NCI-H345 treated with DMSO at 0.1 percent for 48 hours (cell line): ENCODE data around the gene GLP1R.

ENCODE experiments used
- DNase-seq: peaks from one replicate; lab custom pipeline; 2025; ENCODE audit not compliant: unreplicated experiment; lab: John Stamatoyannopoulos, UW

The GLP1R gene

GRCh38 chr6:39048481-39049399 lies at the start of gene GLP1R:
Gene GLP1R, plus strand, starts transcription at chr6:39048781. Its CDS starts 60 bp downstream, at chr6:39048841.
- no peak for DNase-seq

- DNase-seq = no peak
These were observed 45.5 kb upstream of the GLP1R start for GRCh38 chr6:39003072-39003471.

- DNase-seq = no peak
These were observed 45.1 kb upstream of the GLP1R start for GRCh38 chr6:39003492-39003891.

GRCh38 chr6:39004801-39005200 lies 43.8 kb upstream of the GLP1R start:
- DNase-seq = no peak

GRCh38 chr6:39005774-39006173 lies 42.8 kb upstream of the GLP1R start:
- no peak for DNase-seq

GRCh38 chr6:39007575-39007974 lies 41.0 kb upstream of the GLP1R start:
- no peak for DNase-seq

GRCh38 chr6:39008737-39009136 lies 39.8 kb upstream of the GLP1R start:
- no peak for DNase-seq

GRCh38 chr6:39009476-39009875 lies 39.1 kb upstream of the GLP1R start:
- no peak for DNase-seq

GRCh38 chr6:39016839-39017546 lies 31.6 kb upstream of the GLP1R start:
- no peak for DNase-seq

GRCh38 chr6:39017547-39017880 lies 31.1 kb upstream of the GLP1R start:
- no peak for DNase-seq

GRCh38 chr6:39018103-39018502 lies 30.5 kb upstream of the GLP1R start:
- DNase-seq = no peak

- no peak for DNase-seq
These were observed 28.4 kb upstream of the GLP1R start for GRCh38 chr6:39020136-39020535.

- DNase-seq = no peak
These were observed 27.5 kb upstream of the GLP1R start for GRCh38 chr6:39021041-39021440.

- no peak for DNase-seq
These were observed 26.8 kb upstream of the GLP1R start for GRCh38 chr6:39021779-39022178.

- no peak for DNase-seq
These were observed 22.4 kb upstream of the GLP1R start for GRCh38 chr6:39026175-39026574.

- no peak for DNase-seq
These were observed 19.2 kb upstream of the GLP1R start for GRCh38 chr6:39029156-39030011.

GRCh38 chr6:39035681-39036080 lies 12.9 kb upstream of the GLP1R start:
- DNase-seq = no peak

GRCh38 chr6:39037082-39037508 lies 11.5 kb upstream of the GLP1R start:
- no peak for DNase-seq

- DNase-seq = no peak
These were observed 10.9 kb upstream of the GLP1R start for GRCh38 chr6:39037707-39038106.

GRCh38 chr6:39040080-39040673 lies 8.4 kb upstream of the GLP1R start:
- DNase-seq = no peak

GRCh38 chr6:39041072-39041471 lies 7.5 kb upstream of the GLP1R start:
- no peak for DNase-seq
